SU-DHL-6 (cell line): ENCODE data around the gene GNAI2.

Experiments used
- CTCF ChIP-seq: fragments of 200-600 bp; sonication (generic); IDR thresholded peaks from one replicate; pipeline ENCODE4 v1.5.1; 2017; ENCODE audit warnings: antibody characterized with exemption, mild to moderate bottlenecking, low read length, moderate library complexity; ENCODE audit not compliant: insufficient read depth, poor library complexity, severe bottlenecking
- EZH2phosphoT487 ChIP-seq: fragments of 200-600 bp; sonication (generic), shearing (Covaris generic); conservative IDR thresholded peaks from 2 replicates; pipeline ENCODE4 v1.6.1; 2018; ENCODE audit warnings: mild to moderate bottlenecking, antibody characterized with exemption, low read length, moderate library complexity, mixed read lengths

- TF ChIP-seq CTCF: no peak
- TF ChIP-seq EZH2phosphoT487: no peak
Observed at GRCh38 chr3:50275996-50276761, 40.2 kb downstream of the GNAI2 start.
